Memory B cell (primary cell): ENCODE measurements around the gene BRF1.

Experiments used
- ATAC-seq: fragments of 150-1000 bp; cut with Tn5 transposase; 2 replicates; pipeline ENCODE4 v1.10.0; 2021; ENCODE audit warnings: low read depth, mild to moderate bottlenecking, moderate library complexity
- DNase-seq, 2 donors: peaks; one replicate each; pipeline ENCODE4 v3.0.0; 2022; ENCODE audit warnings: low spot score in 2 of 2
- H3K27ac Mint-ChIP-seq: one replicate; pipeline ENCODE4 v1.8.0; 2022; ENCODE audit warnings: mild to moderate bottlenecking, moderate library complexity, mixed read lengths
- H3K27me3 Mint-ChIP-seq: one replicate; pipeline ENCODE4 v1.8.0; 2022; ENCODE audit warnings: mixed read lengths
- H3K36me3 Mint-ChIP-seq: one replicate; pipeline ENCODE4 v1.8.0; 2022; ENCODE audit warnings: mild to moderate bottlenecking, mixed read lengths
- H3K4me1 Mint-ChIP-seq: one replicate; pipeline ENCODE4 v1.8.0; 2022; ENCODE audit warnings: mixed read lengths
- H3K4me3 Mint-ChIP-seq: one replicate; pipeline ENCODE4 v1.8.0; 2022; ENCODE audit warnings: mild to moderate bottlenecking, moderate library complexity, mixed read lengths
- H3K9me3 Mint-ChIP-seq: one replicate; pipeline ENCODE4 v1.8.0; 2022; ENCODE audit warnings: mixed read lengths

Gene BRF1

GRCh38 chr14:105210266-105211025 is 90.4 kb downstream of the BRF1 start:
- ATAC-seq, result no peak
- no peak overlapping the region for H3K27ac Mint-ChIP-seq

GRCh38 chr14:105209646-105210045 is 91.2 kb downstream of the BRF1 start:
- no peaks in the 10 kb centered on the region for H3K9me3 Mint-ChIP-seq
- DNase-seq (no peak), ATAC-seq (no peak)
- peaks cover under 1% of the 10 kb centered on the region for H3K4me1 Mint-ChIP-seq
- H3K27me3 Mint-ChIP-seq, result peaks cover 4% of the 10 kb centered on the region
- no peak overlapping the region for H3K4me3 Mint-ChIP-seq
- H3K27ac Mint-ChIP-seq, result no peak overlapping the region
- H3K36me3 Mint-ChIP-seq, result peaks cover 8% of the 10 kb centered on the region

More at GRCh38 chr14:105210266-105211025, 90.4 kb downstream of the BRF1 start:
- H3K4me3 Mint-ChIP-seq, result no peak overlapping the region
- H3K27me3 Mint-ChIP-seq, result peaks cover 4% of the 10 kb centered on the region
- no peak for DNase-seq
- H3K4me1 Mint-ChIP-seq, result peaks cover 2% of the 10 kb centered on the region
- H3K36me3 Mint-ChIP-seq, result peaks cover 11% of the 10 kb centered on the region
- H3K9me3 Mint-ChIP-seq, result no peaks in the 10 kb centered on the region

GRCh38 chr14:105209091-105209490 is 91.7 kb downstream of the BRF1 start:
- no peak overlapping the region for H3K27ac Mint-ChIP-seq
- H3K4me1 Mint-ChIP-seq, result peaks cover 5% of the 10 kb centered on the region
- peaks cover 8% of the 10 kb centered on the region for H3K36me3 Mint-ChIP-seq
- H3K4me3 Mint-ChIP-seq, result no peak overlapping the region
- peaks cover 8% of the 10 kb centered on the region for H3K27me3 Mint-ChIP-seq
- ATAC-seq (no peak), DNase-seq (no peak)
- no peaks in the 10 kb centered on the region for H3K9me3 Mint-ChIP-seq

GRCh38 chr14:105208738-105209075 is 92.1 kb downstream of the BRF1 start:
- no peak for ATAC-seq
- no peak overlapping the region for H3K27ac Mint-ChIP-seq

GRCh38 chr14:105207996-105208737 is 92.6 kb downstream of the BRF1 start:
- no peak for ATAC-seq
- Mint-ChIP-seq H3K4me3 (no peak overlapping the region), H3K36me3 (peaks cover 8% of the 10 kb centered on the region), H3K27ac (no peak overlapping the region), H3K9me3 (no peaks in the 10 kb centered on the region), H3K27me3 (peaks cover 9% of the 10 kb centered on the region), H3K4me1 (peaks cover 5% of the 10 kb centered on the region)
- no peak for DNase-seq

More at GRCh38 chr14:105208738-105209075, 92.1 kb downstream of the BRF1 start:
- H3K4me1 Mint-ChIP-seq, result peaks cover 5% of the 10 kb centered on the region
- DNase-seq, result no peak
- peaks cover 8% of the 10 kb centered on the region for H3K36me3 Mint-ChIP-seq
- H3K4me3 Mint-ChIP-seq, result no peak overlapping the region
- no peaks in the 10 kb centered on the region for H3K9me3 Mint-ChIP-seq
- H3K27me3 Mint-ChIP-seq, result peaks cover 8% of the 10 kb centered on the region

GRCh38 chr14:105207460-105207901 is 93.3 kb downstream of the BRF1 start:
- Mint-ChIP-seq H3K27ac (no peak overlapping the region), H3K36me3 (peaks cover 6% of the 10 kb centered on the region), H3K27me3 (peaks cover 9% of the 10 kb centered on the region), H3K4me1 (peaks cover 5% of the 10 kb centered on the region), H3K4me3 (no peak overlapping the region), H3K9me3 (no peaks in the 10 kb centered on the region)
- ATAC-seq (no peak), DNase-seq (no peak)

GRCh38 chr14:105206873-105207272 is 93.9 kb downstream of the BRF1 start:
- Mint-ChIP-seq H3K9me3 (no peaks in the 10 kb centered on the region), H3K27me3 (peaks cover 9% of the 10 kb centered on the region), H3K27ac (no peak overlapping the region), H3K4me1 (peaks cover 7% of the 10 kb centered on the region), H3K4me3 (no peak overlapping the region), H3K36me3 (peaks cover 3% of the 10 kb centered on the region)
- DNase-seq (no peak), ATAC-seq (no peak)

GRCh38 chr14:105205673-105206208 is 95.1 kb downstream of the BRF1 start:
- Mint-ChIP-seq H3K4me1 (peaks cover 11% of the 10 kb centered on the region), H3K27me3 (peaks cover 11% of the 10 kb centered on the region), H3K9me3 (no peaks in the 10 kb centered on the region), H3K4me3 (no peak overlapping the region), H3K27ac (no peak overlapping the region), H3K36me3 (peaks cover 3% of the 10 kb centered on the region)
- ATAC-seq (no peak), DNase-seq (no peak)

GRCh38 chr14:105204931-105205672 is 95.7 kb downstream of the BRF1 start:
- Mint-ChIP-seq H3K4me1 (peaks cover 11% of the 10 kb centered on the region), H3K36me3 (peaks cover under 1% of the 10 kb centered on the region), H3K27me3 (peaks cover 16% of the 10 kb centered on the region), H3K4me3 (no peak overlapping the region), H3K9me3 (no peaks in the 10 kb centered on the region), H3K27ac (no peak overlapping the region)
- ATAC-seq (no peak), DNase-seq (no peak)

GRCh38 chr14:105204206-105204930 is 96.4 kb downstream of the BRF1 start:
- ATAC-seq, result peak; percentile 44
- no peaks in the 10 kb centered on the region for H3K9me3 Mint-ChIP-seq
- no peak for DNase-seq
- no peaks in the 10 kb centered on the region for H3K36me3 Mint-ChIP-seq
- peaks cover 21% of the 10 kb centered on the region for H3K27me3 Mint-ChIP-seq
- H3K4me3 Mint-ChIP-seq, result no peak overlapping the region
- H3K4me1 Mint-ChIP-seq, result peaks cover 13% of the 10 kb centered on the region
- H3K27ac Mint-ChIP-seq, result no peak overlapping the region

- Mint-ChIP-seq H3K4me3 (no peak overlapping the region), H3K9me3 (no peaks in the 10 kb centered on the region), H3K27me3 (peaks cover 26% of the 10 kb centered on the region), H3K27ac (no peak overlapping the region), H3K36me3 (no peaks in the 10 kb centered on the region), H3K4me1 (peaks cover 15% of the 10 kb centered on the region)
- ATAC-seq (no peak), DNase-seq (peak in 1 of 2 donors; percentile 22)
Measured at GRCh38 chr14:105203701-105204100, 97.1 kb downstream of the BRF1 start.

GRCh38 chr14:105203057-105203531 is 97.7 kb downstream of the BRF1 start:
- no peak overlapping the region for H3K27ac Mint-ChIP-seq
- no peaks in the 10 kb centered on the region for H3K36me3 Mint-ChIP-seq
- peaks cover 29% of the 10 kb centered on the region for H3K27me3 Mint-ChIP-seq
- ATAC-seq (peak; percentile 42), DNase-seq (peak; percentile 67 to 78)
- H3K4me3 Mint-ChIP-seq, result no peak overlapping the region
- no peaks in the 10 kb centered on the region for H3K9me3 Mint-ChIP-seq
- H3K4me1 Mint-ChIP-seq, result peaks cover 15% of the 10 kb centered on the region

GRCh38 chr14:105201925-105202513 is 98.8 kb downstream of the BRF1 start:
- no peak overlapping the region for H3K27ac Mint-ChIP-seq
- H3K9me3 Mint-ChIP-seq, result no peaks in the 10 kb centered on the region
- no peaks in the 10 kb centered on the region for H3K36me3 Mint-ChIP-seq
- DNase-seq (peak in 1 of 2 donors; percentile 43), ATAC-seq (peak; percentile 23)
- no peak overlapping the region for H3K4me3 Mint-ChIP-seq
- H3K27me3 Mint-ChIP-seq, result peaks cover 30% of the 10 kb centered on the region
- peaks cover 15% of the 10 kb centered on the region for H3K4me1 Mint-ChIP-seq
